HFFc6 (cell line): Measurements from ENCODE around the gene GTF2F2. TPM values are rescaled to one million over a fixed set of nuclear protein-coding genes. Genes with fewer than 3 reads are reported as not detected.

ENCODE experiments used
- DNase-seq: peaks from one replicate; pipeline ENCODE4 v3.0.0-alpha.2; 2018
- H3K27ac Mint-ChIP-seq: 2 replicates; pipeline ENCODE4 v1.8.0; 2020; ENCODE audit warnings: mild to moderate bottlenecking, mixed read lengths
- H3K27me3 Mint-ChIP-seq: 2 replicates; pipeline ENCODE4 v1.8.0; 2021; ENCODE audit warnings: mild to moderate bottlenecking, moderate library complexity, mixed read lengths; ENCODE audit not compliant: insufficient read depth
- H3K36me3 Mint-ChIP-seq: 2 replicates; pipeline ENCODE4 v1.8.0; 2021; ENCODE audit warnings: low read depth, mixed read lengths
- H3K4me1 Mint-ChIP-seq: 2 replicates; pipeline ENCODE4 v1.8.0; 2020; ENCODE audit warnings: low read depth, mixed read lengths
- H3K4me3 Mint-ChIP-seq: 2 replicates; pipeline ENCODE4 v1.8.0; 2020; ENCODE audit warnings: mild to moderate bottlenecking, moderate library complexity, mixed read lengths
- H3K9me3 Mint-ChIP-seq: 2 replicates; pipeline ENCODE4 v1.8.0; 2020; ENCODE audit warnings: mild to moderate bottlenecking, mixed read lengths
- CTCF ChIP-seq: fragments of 200-600 bp; sonication (generic); IDR thresholded peaks from 2 replicates; pipeline ENCODE4 v1.5.0; 2021; ENCODE audit warnings: antibody characterized with exemption, mild to moderate bottlenecking
- total RNA-seq, 6 experiments: library from RNA; stranded (reverse); fragmentation: NEBNext Ultra II Directional; extraction: Animal tissue kit (Norgen Biotek cat#: 25700); gene quantifications; 2 replicates in 1 of 6; 3 replicates in 5 of 6; pipeline ENCODE4 v1.2.3, GENCODE V29; 2021

GTF2F2 gene
- total RNA-seq, 6 experiments from 2014 or later = 22.9 to 31.5 (median 24.7) TPM

- H3K27ac Mint-ChIP-seq = no peak overlapping the region
- no peak overlapping the region for H3K4me3 Mint-ChIP-seq
- H3K27me3 Mint-ChIP-seq = peaks cover 5% of the 10 kb centered on the region
- H3K9me3 Mint-ChIP-seq = no peaks in the 10 kb centered on the region
- peaks cover 12% of the 10 kb centered on the region for H3K4me1 Mint-ChIP-seq
- H3K36me3 Mint-ChIP-seq = no peaks in the 10 kb centered on the region
- DNase-seq = no peak
- TF ChIP-seq CTCF = no peak
These were observed 18.2 kb upstream of the GTF2F2 start for GRCh38 chr13:45102136-45102507.

GRCh38 chr13:45103449-45103848 lies 16.9 kb upstream of the GTF2F2 start:
- DNase-seq = no peak
- TF ChIP-seq CTCF = no peak
- Mint-ChIP-seq H3K9me3 (no peaks in the 10 kb centered on the region), H3K27me3 (peaks cover 5% of the 10 kb centered on the region), H3K27ac (no peak overlapping the region), H3K4me3 (no peak overlapping the region), H3K36me3 (no peaks in the 10 kb centered on the region), H3K4me1 (peaks cover 12% of the 10 kb centered on the region)

- Mint-ChIP-seq H3K27ac (no peak overlapping the region), H3K36me3 (no peaks in the 10 kb centered on the region), H3K27me3 (peaks cover 5% of the 10 kb centered on the region), H3K4me3 (no peak overlapping the region), H3K4me1 (peaks cover 12% of the 10 kb centered on the region), H3K9me3 (no peaks in the 10 kb centered on the region)
- no peak for DNase-seq
- TF ChIP-seq CTCF = no peak
These were observed 16.0 kb upstream of the GTF2F2 start for GRCh38 chr13:45104261-45104660.

- H3K9me3 Mint-ChIP-seq = no peaks in the 10 kb centered on the region
- no peak for DNase-seq
- TF ChIP-seq CTCF = no peak
- peaks cover 12% of the 10 kb centered on the region for H3K4me1 Mint-ChIP-seq
- H3K4me3 Mint-ChIP-seq = no peak overlapping the region
- peaks cover 7% of the 10 kb centered on the region for H3K27me3 Mint-ChIP-seq
- H3K27ac Mint-ChIP-seq = no peak overlapping the region
- no peaks in the 10 kb centered on the region for H3K36me3 Mint-ChIP-seq
These were observed 14.4 kb upstream of the GTF2F2 start for GRCh38 chr13:45105895-45106294.

GRCh38 chr13:45107539-45107938 lies 12.8 kb upstream of the GTF2F2 start:
- no peak for DNase-seq
- H3K27ac Mint-ChIP-seq = no peak overlapping the region

More at GRCh38 chr13:45107539-45107938, 12.8 kb upstream of the GTF2F2 start:
- H3K36me3 Mint-ChIP-seq = no peaks in the 10 kb centered on the region
- H3K4me3 Mint-ChIP-seq = no peak overlapping the region
- peaks cover 11% of the 10 kb centered on the region for H3K27me3 Mint-ChIP-seq
- H3K4me1 Mint-ChIP-seq = peaks cover 6% of the 10 kb centered on the region
- TF ChIP-seq CTCF = no peak
- H3K9me3 Mint-ChIP-seq = no peaks in the 10 kb centered on the region
